ENCODE measurements around the gene HCFC1R1.

The HCFC1R1 gene

DNA sequence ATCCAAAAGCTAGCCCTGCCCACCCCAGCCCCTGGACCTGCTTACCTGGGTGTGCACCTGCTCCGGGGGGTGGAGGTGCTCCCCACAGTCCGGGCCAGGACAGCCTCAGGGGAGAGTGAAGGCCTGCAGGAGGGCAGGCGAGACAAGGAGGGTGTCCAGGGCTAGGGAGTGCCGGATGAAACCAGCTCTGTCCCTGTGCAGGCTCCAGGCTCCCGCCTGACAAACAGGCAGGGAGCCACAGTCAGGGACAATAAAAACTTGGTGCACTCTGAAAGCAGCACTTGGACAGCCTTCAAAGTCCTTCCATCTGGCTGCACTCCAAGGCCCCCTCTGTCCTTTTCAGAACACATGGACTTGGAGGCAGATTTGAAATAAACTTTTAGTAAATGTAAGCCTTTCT is 50.6 kb downstream of the HCFC1R1 start:
- no peak for DNase-seq

Data from cerebellar nuclear complex (tissue), 1 donor.